GM12872 (cell line): ENCODE data around the gene CECR2.

ENCODE experiments used
- TF ChIP-seq, protein P1 (sequence below): IDR thresholded peaks from 3 replicates; pipeline ENCODE4 v1.5.1; 2011; ENCODE audit warnings: low read depth, mild to moderate bottlenecking, low read length, moderate library complexity; ENCODE audit not compliant: insufficient read depth

CECR2 gene

DNA sequence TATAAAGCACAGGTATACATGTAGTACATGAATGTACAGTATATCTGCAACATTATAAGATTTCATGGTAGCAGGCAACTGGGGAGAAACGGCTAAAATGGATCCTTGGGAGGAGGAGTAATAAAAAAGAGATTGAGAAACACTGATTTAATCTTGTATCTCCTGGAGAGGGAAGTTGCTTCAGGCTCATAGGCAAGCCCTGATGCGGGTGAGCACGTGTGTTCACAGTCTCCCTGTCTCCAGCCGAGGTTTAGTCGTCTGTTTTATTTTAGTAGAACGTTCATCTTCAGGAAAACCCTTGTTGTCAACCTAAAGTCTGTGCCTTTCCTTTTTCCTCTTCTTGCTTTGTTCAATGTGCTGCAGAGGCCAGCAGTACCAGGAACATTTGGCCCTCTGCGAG, 172.2 kb downstream of the CECR2 start:
- TF ChIP-seq, protein P1, sequence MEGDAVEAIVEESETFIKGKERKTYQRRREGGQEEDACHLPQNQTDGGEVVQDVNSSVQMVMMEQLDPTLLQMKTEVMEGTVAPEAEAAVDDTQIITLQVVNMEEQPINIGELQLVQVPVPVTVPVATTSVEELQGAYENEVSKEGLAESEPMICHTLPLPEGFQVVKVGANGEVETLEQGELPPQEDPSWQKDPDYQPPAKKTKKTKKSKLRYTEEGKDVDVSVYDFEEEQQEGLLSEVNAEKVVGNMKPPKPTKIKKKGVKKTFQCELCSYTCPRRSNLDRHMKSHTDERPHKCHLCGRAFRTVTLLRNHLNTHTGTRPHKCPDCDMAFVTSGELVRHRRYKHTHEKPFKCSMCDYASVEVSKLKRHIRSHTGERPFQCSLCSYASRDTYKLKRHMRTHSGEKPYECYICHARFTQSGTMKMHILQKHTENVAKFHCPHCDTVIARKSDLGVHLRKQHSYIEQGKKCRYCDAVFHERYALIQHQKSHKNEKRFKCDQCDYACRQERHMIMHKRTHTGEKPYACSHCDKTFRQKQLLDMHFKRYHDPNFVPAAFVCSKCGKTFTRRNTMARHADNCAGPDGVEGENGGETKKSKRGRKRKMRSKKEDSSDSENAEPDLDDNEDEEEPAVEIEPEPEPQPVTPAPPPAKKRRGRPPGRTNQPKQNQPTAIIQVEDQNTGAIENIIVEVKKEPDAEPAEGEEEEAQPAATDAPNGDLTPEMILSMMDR, result no peak

DNA sequence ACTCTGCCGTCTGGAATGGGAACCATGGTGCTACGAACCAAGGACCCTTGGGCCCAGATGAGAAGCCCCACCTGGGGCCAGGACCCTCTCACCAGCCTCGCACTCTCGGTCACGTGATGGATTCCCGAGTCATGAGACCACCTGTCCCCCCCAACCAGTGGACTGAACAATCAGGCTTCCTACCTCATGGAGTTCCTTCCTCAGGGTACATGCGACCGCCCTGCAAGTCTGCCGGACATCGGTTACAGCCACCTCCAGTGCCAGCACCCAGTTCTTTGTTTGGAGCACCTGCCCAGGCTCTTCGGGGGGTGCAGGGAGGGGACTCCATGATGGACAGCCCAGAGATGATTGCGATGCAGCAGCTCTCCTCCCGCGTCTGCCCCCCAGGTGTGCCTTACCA, 173.2 kb downstream of the CECR2 start:
- TF ChIP-seq, protein P1, result no peak

GRCh38 chr22:17548010-17548755, 178.9 kb downstream of the CECR2 start:
- TF ChIP-seq, protein P1, result no peak

DNA sequence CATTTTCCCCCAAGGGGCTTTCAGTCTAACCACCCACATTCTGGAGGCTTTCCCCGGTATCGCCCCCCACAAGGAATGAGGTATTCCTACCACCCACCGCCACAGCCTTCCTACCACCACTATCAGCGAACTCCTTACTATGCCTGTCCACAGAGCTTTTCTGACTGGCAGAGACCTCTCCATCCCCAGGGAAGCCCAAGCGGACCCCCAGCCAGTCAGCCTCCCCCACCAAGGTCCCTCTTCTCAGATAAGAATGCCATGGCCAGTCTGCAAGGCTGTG, 179.4 kb downstream of the CECR2 start:
- TF ChIP-seq, protein P1, result no peak

- TF ChIP-seq, protein P1, result no peak
Measured at GRCh38 chr22:17549183-17549582, 179.9 kb downstream of the CECR2 start.

DNA sequence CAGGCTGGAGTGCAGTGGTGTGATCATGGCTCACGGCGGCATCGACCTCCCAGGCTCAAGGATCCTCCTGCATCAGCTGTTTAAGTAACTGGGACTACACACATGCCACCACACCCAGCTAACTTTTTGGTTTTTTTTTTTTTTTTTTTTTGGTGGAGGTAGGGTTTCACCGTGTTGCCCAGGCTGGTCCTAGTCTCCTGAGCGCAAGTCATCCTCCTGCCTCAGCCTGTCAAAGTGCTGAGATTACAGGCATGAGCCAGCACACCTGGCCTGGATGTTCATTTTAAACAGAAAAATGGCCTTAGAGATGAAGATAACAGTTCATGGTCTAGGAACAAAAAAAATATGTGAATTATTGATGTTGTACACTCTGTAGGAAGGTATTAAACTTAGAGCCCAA, 180.4 kb downstream of the CECR2 start:
- TF ChIP-seq, protein P1, result no peak

DNA sequence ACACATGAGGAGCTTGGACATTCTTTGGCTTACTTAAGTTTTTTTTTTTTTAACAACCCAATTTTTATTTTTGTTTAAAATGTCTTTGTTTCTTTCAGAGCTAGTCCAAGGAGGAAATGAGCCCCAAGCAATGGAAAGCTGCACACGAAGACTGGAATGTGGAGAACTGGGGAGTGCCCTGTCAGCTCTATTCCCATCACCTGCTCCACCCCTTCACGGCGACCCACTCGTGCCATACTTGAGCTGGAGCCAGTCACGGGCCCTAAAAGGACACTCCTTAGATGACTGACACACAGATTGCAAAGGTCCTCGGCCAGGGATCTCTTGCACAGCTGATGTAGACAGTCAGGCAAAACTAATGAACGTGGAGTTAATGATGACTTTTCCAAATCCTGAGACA, 183.5 kb downstream of the CECR2 start:
- TF ChIP-seq, protein P1, result no peak
